K562 (cell line): ENCODE results near the gene NRAP.

ENCODE experiments used
- BCLAF1 ChIP-seq, 2 experiments: fragments of 450-650 bp in 1 of 2; IDR thresholded peaks; 2 replicates each; pipeline ENCODE4 v1.6.1; 2011 to 2017; ENCODE audit warnings: low read depth in 2 of 2, antibody characterized with exemption in 1 of 2, borderline replicate concordance in 1 of 2, low read length in 1 of 2, mild to moderate bottlenecking in 1 of 2, mixed read lengths in 1 of 2; ENCODE audit not compliant: control insufficient read depth in 1 of 2
- CHD2 ChIP-seq: IDR thresholded peaks from 2 replicates; pipeline ENCODE4 v1.6.1; 2011; ENCODE audit warnings: low read depth, low read length
- CTBP1 ChIP-seq: fragments of 450-650 bp; IDR thresholded peaks from 2 replicates; pipeline ENCODE4 v1.6.1; 2016; ENCODE audit warnings: borderline replicate concordance
- EP300 ChIP-seq: IDR thresholded peaks from 2 replicates; pipeline ENCODE4 v1.6.1; 2012; ENCODE audit warnings: low read length, improper control_type of control experiment
- EZH2 ChIP-seq: IDR thresholded peaks from 2 replicates; pipeline ENCODE4 v1.6.1; 2012; ENCODE audit warnings: low read depth, mild to moderate bottlenecking, inconsistent platforms, low read length, borderline replicate concordance
- NKRF ChIP-seq: fragments of 450-650 bp; IDR thresholded peaks from 2 replicates; pipeline ENCODE4 v1.6.1; 2016; ENCODE audit warnings: borderline replicate concordance
- TCF7L2 ChIP-seq: fragments of 150-350 bp; IDR thresholded peaks from 2 replicates; pipeline ENCODE4 v1.6.1; 2016; ENCODE audit warnings: low read depth, mild to moderate bottlenecking, low read length, moderate library complexity
- ZNF75A ChIP-seq: fragments of 450-650 bp; formaldehyde crosslinking; IDR thresholded peaks from 2 replicates; pipeline ENCODE4 v1.4.0; 2020; ENCODE audit warnings: mild to moderate bottlenecking
- TF ChIP-seq, protein P1 (sequence below): sonication (generic); formaldehyde crosslinking; IDR thresholded peaks from 2 replicates; pipeline ENCODE4 v1.8.0; 2023; ENCODE audit warnings: mild to moderate bottlenecking, missing genetic modification reagents

- no peak for TF ChIP-seq EZH2
- no peak for TF ChIP-seq EP300
- TF ChIP-seq ZNF75A: no peak
- no peak for TF ChIP-seq BCLAF1 (IDR thresholded peaks at IDR 0.05; ENCODE audit: borderline replicate concordance in 1 of 2, control insufficient read depth in 1 of 2, low read depth in 2 of 2, low read length in 1 of 2)
- TF ChIP-seq, protein P1, sequence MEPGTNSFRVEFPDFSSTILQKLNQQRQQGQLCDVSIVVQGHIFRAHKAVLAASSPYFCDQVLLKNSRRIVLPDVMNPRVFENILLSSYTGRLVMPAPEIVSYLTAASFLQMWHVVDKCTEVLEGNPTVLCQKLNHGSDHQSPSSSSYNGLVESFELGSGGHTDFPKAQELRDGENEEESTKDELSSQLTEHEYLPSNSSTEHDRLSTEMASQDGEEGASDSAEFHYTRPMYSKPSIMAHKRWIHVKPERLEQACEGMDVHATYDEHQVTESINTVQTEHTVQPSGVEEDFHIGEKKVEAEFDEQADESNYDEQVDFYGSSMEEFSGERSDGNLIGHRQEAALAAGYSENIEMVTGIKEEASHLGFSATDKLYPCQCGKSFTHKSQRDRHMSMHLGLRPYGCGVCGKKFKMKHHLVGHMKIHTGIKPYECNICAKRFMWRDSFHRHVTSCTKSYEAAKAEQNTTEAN (CRISPR knock-in tag): no peak
- TF ChIP-seq NKRF: no peak
- no peak for TF ChIP-seq CTBP1
- TF ChIP-seq CHD2: no peak
- no peak for TF ChIP-seq TCF7L2
Measured at GRCh38 chr10:113630929-113631533, 32.8 kb downstream of the NRAP start.
